ENCODE measurements around the gene CHST11.

Gene CHST11

DNA sequence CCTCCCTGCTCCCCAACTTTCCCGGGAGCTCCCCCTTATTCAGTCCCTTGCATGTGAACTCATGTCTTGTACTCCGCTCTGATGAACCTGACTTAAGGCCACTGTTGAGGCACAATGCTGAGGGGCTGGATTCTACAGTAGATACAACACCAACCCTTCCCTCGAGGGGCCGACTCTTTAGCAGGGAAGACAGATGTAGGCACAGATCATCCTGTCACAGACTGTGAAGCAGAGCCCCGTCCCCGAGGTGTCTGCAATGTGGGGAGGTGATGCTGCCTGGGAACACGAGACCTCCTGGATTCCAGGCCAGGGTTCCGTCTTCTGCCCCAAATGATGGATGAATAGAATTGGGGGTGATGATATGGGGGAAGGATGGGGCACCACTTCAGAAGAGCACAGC lies 175.1 kb downstream of the CHST11 start:
- DNase-seq (ENCODE audit: low read depth): no peak

- DNase-seq (ENCODE audit: low read depth): no peak
These were observed 176.0 kb downstream of the CHST11 start for GRCh38 chr12:104632724-104633201.

- no peak for DNase-seq (ENCODE audit: low read depth)
These were observed 177.3 kb downstream of the CHST11 start for GRCh38 chr12:104634044-104634443.

DNA sequence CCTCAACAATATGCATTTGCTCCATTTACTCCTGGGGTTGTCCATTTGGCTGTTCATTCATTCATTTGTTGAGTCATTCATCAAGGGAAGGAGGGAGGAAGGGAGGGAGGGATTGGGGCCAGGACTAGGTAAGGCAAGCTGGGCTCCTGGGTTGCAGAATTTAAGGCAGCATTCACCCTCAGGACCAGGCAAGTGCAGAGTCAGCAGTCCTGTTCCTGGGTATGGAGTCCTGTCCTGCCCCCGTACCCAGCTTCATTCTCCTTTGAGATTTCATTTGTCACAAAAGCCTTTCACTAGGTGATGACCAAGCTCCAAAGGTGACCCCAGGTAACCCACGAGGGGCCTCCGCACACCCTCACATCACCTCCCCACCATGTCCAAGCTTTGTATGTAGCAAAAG lies 178.1 kb downstream of the CHST11 start:
- no peak for DNase-seq (ENCODE audit: low read depth)

- DNase-seq (ENCODE audit: low read depth): no peak
These were observed 179.0 kb downstream of the CHST11 start for GRCh38 chr12:104635607-104636343.

- no peak for DNase-seq (ENCODE audit: low read depth)
These were observed 179.7 kb downstream of the CHST11 start for GRCh38 chr12:104636496-104636895.

- DNase-seq (ENCODE audit: low read depth): no peak
These were observed 180.9 kb downstream of the CHST11 start for GRCh38 chr12:104637604-104638003.

DNA sequence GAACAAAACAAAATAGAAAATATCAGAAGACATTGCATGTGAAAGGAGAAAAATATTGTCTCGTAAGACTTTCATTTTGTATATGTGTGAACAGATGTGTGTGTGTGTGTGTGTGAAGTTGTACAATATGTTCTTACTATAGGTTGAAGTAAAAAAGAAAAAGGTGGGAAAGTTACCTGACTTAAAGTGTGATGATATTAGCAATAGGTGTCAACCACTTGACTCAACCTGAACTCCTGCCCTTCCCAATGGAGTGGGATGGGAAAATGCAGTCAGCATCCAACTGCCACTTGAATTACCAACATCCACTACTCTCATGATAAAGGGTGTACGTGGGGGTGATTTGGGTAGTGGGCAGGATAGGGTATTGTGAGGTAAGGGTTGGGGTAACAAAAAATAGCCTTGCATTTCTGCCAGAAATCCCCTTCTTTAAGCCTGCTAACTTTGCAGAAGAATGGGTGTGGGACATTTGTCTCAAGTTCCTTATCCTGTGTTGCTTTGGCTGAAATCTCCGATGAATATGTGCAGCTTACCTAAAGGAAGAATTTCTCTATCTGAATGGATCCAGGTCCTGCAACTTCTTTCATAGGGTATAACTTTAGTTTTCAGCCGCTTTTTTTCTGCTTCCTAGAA lies 181.6 kb downstream of the CHST11 start:
- DNase-seq (ENCODE audit: low read depth): no peak

GRCh38 chr12:104638851-104639240 lies 182.1 kb downstream of the CHST11 start:
- no peak for DNase-seq (ENCODE audit: low read depth)

- no peak for DNase-seq (ENCODE audit: low read depth)
These were observed 184.2 kb downstream of the CHST11 start for GRCh38 chr12:104640956-104641355.

DNA sequence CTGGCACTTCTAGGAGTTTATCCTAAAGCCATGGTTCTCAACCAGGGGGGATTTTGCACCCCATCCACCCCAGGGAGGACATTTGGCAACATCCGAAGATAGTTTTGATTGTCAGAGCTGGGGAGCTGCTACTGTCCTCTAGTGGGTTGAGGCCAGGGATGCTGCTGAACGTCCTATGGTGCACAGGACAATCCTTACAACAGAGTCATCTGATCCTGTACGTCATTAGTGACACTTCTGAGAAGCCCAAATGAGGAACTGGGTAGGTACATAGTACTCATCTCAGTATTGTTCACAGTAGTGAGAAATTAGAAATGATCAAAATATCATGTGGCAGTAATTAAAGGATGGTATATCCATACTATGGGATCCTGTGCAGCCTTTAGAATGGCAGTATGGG lies 185.1 kb downstream of the CHST11 start:
- DNase-seq (ENCODE audit: low read depth): no peak

- DNase-seq (ENCODE audit: low read depth): no peak
These were observed 186.5 kb downstream of the CHST11 start for GRCh38 chr12:104643093-104643818.

GRCh38 chr12:104643819-104644669 lies 187.3 kb downstream of the CHST11 start:
- DNase-seq (ENCODE audit: low read depth): no peak

GRCh38 chr12:104648756-104649155 lies 192.0 kb downstream of the CHST11 start:
- no peak for DNase-seq (ENCODE audit: low read depth)

- DNase-seq (ENCODE audit: low read depth): no peak
These were observed 192.6 kb downstream of the CHST11 start for GRCh38 chr12:104649217-104649824.

- no peak for DNase-seq (ENCODE audit: low read depth)
These were observed 193.2 kb downstream of the CHST11 start for GRCh38 chr12:104649921-104650320.

GRCh38 chr12:104650541-104650940 lies 193.8 kb downstream of the CHST11 start:
- DNase-seq (ENCODE audit: low read depth): no peak

- DNase-seq (ENCODE audit: low read depth): no peak
These were observed 195.1 kb downstream of the CHST11 start for GRCh38 chr12:104651811-104652210.

DNA sequence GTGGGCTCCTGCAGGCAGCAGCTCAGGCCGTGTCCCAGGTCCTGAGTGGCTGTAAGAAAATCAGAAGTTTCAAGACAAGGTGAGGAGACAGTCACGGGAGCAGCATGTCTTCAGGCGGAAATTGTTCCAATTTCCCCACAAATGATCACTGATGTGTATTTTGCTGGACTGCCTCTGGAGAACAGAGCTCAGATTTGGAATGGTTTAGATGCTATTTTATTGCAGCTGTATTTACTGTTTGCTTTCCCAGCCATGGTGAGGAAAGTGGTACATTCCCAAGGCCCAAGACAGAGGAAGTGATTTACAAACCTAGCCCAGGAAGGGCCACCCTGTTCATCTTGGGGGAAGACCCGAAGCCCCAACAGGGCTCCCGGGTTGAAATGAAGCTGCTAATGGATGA lies 195.6 kb downstream of the CHST11 start:
- no peak for DNase-seq (ENCODE audit: low read depth)

DNA sequence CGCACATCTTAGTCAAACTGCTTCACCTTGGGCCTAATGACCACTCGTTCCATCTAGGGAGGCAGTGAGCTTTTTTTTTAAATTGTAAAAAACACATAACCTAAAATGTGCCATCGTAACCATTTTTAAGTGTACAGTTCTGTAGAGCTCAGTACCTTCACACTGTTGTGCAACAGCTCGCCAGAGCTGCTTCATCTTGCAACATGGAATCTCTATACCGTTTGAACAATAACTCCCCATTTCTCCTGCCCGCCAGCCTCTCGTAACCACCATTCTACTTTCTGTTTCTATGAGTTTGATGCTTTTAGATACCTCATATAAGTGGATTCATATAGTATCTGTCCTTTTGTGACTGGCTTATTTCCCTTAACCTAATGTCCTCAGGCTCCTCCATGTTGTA lies 196.2 kb downstream of the CHST11 start:
- no peak for DNase-seq (ENCODE audit: low read depth)

Measured in fibroblast of gingiva (primary cell).